ENCODE data around the gene CD200.

DNA sequence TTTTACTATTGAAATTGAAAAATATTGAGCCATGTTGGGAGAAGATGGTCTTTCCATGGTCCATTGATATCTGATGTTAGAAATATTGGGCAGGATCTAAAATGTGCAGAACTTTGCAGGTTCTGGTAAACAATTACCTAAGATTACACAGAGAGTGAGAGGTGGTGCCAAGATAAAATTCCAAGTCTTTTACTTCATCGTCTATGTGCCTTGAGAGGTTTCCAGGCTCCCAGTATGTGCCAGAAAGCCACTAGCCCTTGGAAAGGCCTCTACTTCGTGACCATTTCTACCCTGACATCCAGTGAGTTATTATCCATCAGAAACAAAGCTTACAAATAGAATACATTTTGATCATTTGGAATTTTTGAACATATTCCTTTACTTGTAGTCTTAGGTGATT is 27.6 kb downstream of the CD200 start:
- TF ChIP-seq GATA3 (IDR thresholded peaks at IDR 0.05; ENCODE audit: low read depth, low read length) (no peak), GATA2 (IDR thresholded peaks at IDR 0.05; ENCODE audit: low read depth, low read length) (no peak)
